WTC11 (cell line): ENCODE results near the gene SLC44A2. TPM values are rescaled to one million over a fixed set of nuclear protein-coding genes. Genes with fewer than 3 reads are reported as not detected.

Experiments
- ATAC-seq: fragments of 200-7000 bp; cut with Tn5 transposase; 2 replicates; pipeline ENCODE4 v1.10.0; 2021; ENCODE audit warnings: mild to moderate bottlenecking, moderate library complexity
- CTCF ChIA-PET: fragments of 300-600 bp; sonication (Branson Sonifier 250); formaldehyde crosslinking; loops from one replicate; lab custom pipeline; 2021; ENCODE audit warnings: antibody characterized with exemption; lab: Charles Lee
- POLR2A ChIA-PET: fragments of 350-600 bp; sonication (Branson Sonifier 250); formaldehyde crosslinking; loops from one replicate; lab custom pipeline; 2021; ENCODE audit warnings: antibody characterized with exemption; lab: Charles Lee
- DNase-seq: peaks from one replicate; pipeline ENCODE4 v3.0.0; 2021; ENCODE audit warnings: low spot score
- H3K27ac Mint-ChIP-seq: 2 replicates; pipeline ENCODE4 v1.8.0; 2021; ENCODE audit warnings: mixed read lengths
- H3K27me3 Mint-ChIP-seq: 2 replicates; pipeline ENCODE4 v1.8.0; 2021; ENCODE audit warnings: low read depth, mild to moderate bottlenecking, moderate library complexity, mixed read lengths
- H3K36me3 Mint-ChIP-seq: 2 replicates; pipeline ENCODE4 v1.8.0; 2021; ENCODE audit warnings: mixed read lengths
- H3K4me1 Mint-ChIP-seq: 2 replicates; pipeline ENCODE4 v1.8.0; 2022; ENCODE audit warnings: mixed read lengths
- H3K4me3 Mint-ChIP-seq: 2 replicates; pipeline ENCODE4 v1.8.0; 2021; ENCODE audit warnings: mild to moderate bottlenecking, moderate library complexity, mixed read lengths
- H3K9me3 Mint-ChIP-seq: 2 replicates; pipeline ENCODE4 v1.8.0; 2021; ENCODE audit warnings: mixed read lengths
- ARID4B ChIP-seq: sonication (generic); formaldehyde crosslinking; IDR thresholded peaks from 2 replicates; pipeline ENCODE4 v1.8.0; 2023; ENCODE audit warnings: missing genetic modification reagents, mild to moderate bottlenecking, borderline replicate concordance
- CREM ChIP-seq: sonication (generic); formaldehyde crosslinking; IDR thresholded peaks from 2 replicates; pipeline ENCODE4 v1.8.1; 2022; ENCODE audit warnings: mild to moderate bottlenecking, missing genetic modification reagents, moderate library complexity
- E2F4 ChIP-seq: sonication (generic); formaldehyde crosslinking; IDR thresholded peaks from 2 replicates; pipeline ENCODE4 v1.8.1; 2022; ENCODE audit warnings: low read depth, mild to moderate bottlenecking, moderate library complexity, missing genetic modification reagents, borderline replicate concordance
- E2F5 ChIP-seq: sonication (generic); formaldehyde crosslinking; IDR thresholded peaks from 2 replicates; pipeline ENCODE4 v1.8.1; 2022; ENCODE audit warnings: mild to moderate bottlenecking, moderate library complexity, missing genetic modification reagents
- ELF4 ChIP-seq: sonication (generic); formaldehyde crosslinking; IDR thresholded peaks from 2 replicates; pipeline ENCODE4 v1.8.1; 2022; ENCODE audit warnings: low read depth, mild to moderate bottlenecking, moderate library complexity, missing genetic modification reagents
- ESRRA ChIP-seq: sonication (generic); formaldehyde crosslinking; IDR thresholded peaks from 2 replicates; pipeline ENCODE4 v1.8.1; 2022; ENCODE audit warnings: mild to moderate bottlenecking, missing genetic modification reagents, borderline replicate concordance
- ETV6 ChIP-seq: sonication (generic); formaldehyde crosslinking; IDR thresholded peaks from 2 replicates; pipeline ENCODE4 v1.8.1; 2022; ENCODE audit warnings: mild to moderate bottlenecking, missing genetic modification reagents
- GTF2I ChIP-seq: fragments of 250-450 bp; sonication (Bioruptor Pico); conservative IDR thresholded peaks from 2 replicates; pipeline ENCODE4 v1.4.0; 2021; ENCODE audit warnings: mild to moderate bottlenecking
- JAZF1 ChIP-seq: fragments of 250-450 bp; sonication (Bioruptor Pico); IDR thresholded peaks from 2 replicates; pipeline ENCODE4 v1.9.0; 2021; ENCODE audit warnings: moderate library complexity, mild to moderate bottlenecking, inconsistent platforms
- MXD4 ChIP-seq: fragments of 250-450 bp; sonication (Bioruptor Pico); IDR thresholded peaks from 2 replicates; pipeline ENCODE4 v1.8.0; 2021; ENCODE audit warnings: mild to moderate bottlenecking, moderate library complexity, borderline replicate concordance
- MYBL2 ChIP-seq: sonication (generic); formaldehyde crosslinking; IDR thresholded peaks from 2 replicates; pipeline ENCODE4 v1.8.1; 2023; ENCODE audit warnings: mild to moderate bottlenecking, moderate library complexity, missing genetic modification reagents
- USF1 ChIP-seq: sonication (generic); formaldehyde crosslinking; IDR thresholded peaks from 2 replicates; pipeline ENCODE4 v1.8.0; 2022; ENCODE audit warnings: mild to moderate bottlenecking, missing genetic modification reagents
- ZMAT4 ChIP-seq: fragments of 250-450 bp; sonication (Bioruptor Pico); IDR thresholded peaks from 2 replicates; pipeline ENCODE4 v1.9.0; 2021; ENCODE audit warnings: mild to moderate bottlenecking
- ZNF281 ChIP-seq: sonication (generic); formaldehyde crosslinking; IDR thresholded peaks from 2 replicates; pipeline ENCODE4 v1.8.0; 2023; ENCODE audit warnings: mild to moderate bottlenecking, missing genetic modification reagents
- total RNA-seq: library from RNA; stranded (reverse); gene quantifications from 3 replicates; pipeline ENCODE4 v1.2.3, GENCODE V29; 2021
- TF ChIP-seq, protein P1 (sequence below): sonication (generic); formaldehyde crosslinking; IDR thresholded peaks from 2 replicates; pipeline ENCODE4 v1.8.1; 2023; ENCODE audit warnings: mild to moderate bottlenecking, missing genetic modification reagents, moderate library complexity
- TF ChIP-seq, protein P2 (sequence below): sonication (generic); formaldehyde crosslinking; conservative IDR thresholded peaks from 2 replicates; pipeline ENCODE4 v1.8.1; 2022; ENCODE audit warnings: mild to moderate bottlenecking, missing genetic modification reagents
- TF ChIP-seq, protein P3 (sequence below): sonication (generic); formaldehyde crosslinking; IDR thresholded peaks from 2 replicates; pipeline ENCODE4 v1.8.0; 2022; ENCODE audit warnings: missing genetic modification reagents
- TF ChIP-seq, protein P4 (sequence below): sonication (generic); formaldehyde crosslinking; conservative IDR thresholded peaks from 2 replicates; pipeline ENCODE4 v1.8.1; 2023; ENCODE audit warnings: mild to moderate bottlenecking, low read depth, missing genetic modification reagents, moderate library complexity

The SLC44A2 gene
- total RNA-seq, 1 experiment from 2014 or later, result 109 TPM

DNA sequence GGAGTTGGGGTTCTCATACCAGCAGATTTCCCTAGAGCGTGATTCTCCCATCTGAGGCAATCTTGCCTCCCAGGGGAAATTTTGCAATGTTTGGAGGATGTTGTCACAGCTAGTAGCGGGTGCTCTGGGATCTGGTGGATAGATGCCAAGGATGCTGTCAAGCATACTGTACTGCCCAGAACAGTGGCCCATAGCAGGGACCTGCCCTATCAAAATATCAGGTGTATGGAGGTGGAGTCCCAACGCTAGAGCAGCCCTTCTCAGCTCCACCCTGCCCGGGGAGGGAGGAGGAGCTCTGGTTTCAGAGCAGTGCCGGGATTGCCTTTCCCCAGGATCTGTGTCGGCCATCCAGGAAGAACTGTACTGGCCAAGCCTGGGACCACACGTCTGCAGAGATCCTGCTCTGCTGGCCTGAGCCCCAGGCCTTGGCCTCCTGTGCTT lies 65.0 kb downstream of the SLC44A2 start:
- DNase-seq (no peak), ATAC-seq (no peak)
- ChIA-PET POLR2A (no interaction called here), CTCF (interaction anchor here (2.5 to 2.8 kb wide), 2 partner anchors 10 to 46 kb away, joined by 10 to 11 read pairs; no protein-coding TSS in a partner anchor)
- Mint-ChIP-seq H3K27ac (peak overlapping the region; percentile 19; the same call in 1 of the 2 replicates), H3K27me3 (no peaks in the 10 kb centered on the region), H3K9me3 (no peaks in the 10 kb centered on the region), H3K4me3 (no peak overlapping the region), H3K36me3 (peaks cover 57% of the 10 kb centered on the region)
- TF ChIP-seq, protein P1, sequence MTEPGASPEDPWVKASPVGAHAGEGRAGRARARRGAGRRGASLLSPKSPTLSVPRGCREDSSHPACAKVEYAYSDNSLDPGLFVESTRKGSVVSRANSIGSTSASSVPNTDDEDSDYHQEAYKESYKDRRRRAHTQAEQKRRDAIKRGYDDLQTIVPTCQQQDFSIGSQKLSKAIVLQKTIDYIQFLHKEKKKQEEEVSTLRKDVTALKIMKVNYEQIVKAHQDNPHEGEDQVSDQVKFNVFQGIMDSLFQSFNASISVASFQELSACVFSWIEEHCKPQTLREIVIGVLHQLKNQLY, result no peak
- no peak for TF ChIP-seq ARID4B (CRISPR knock-in tag)
- TF ChIP-seq E2F5 (CRISPR knock-in tag), result no peak
- no peak for TF ChIP-seq CREM
- no peak for TF ChIP-seq USF1 (CRISPR knock-in tag)
- no peak for TF ChIP-seq E2F4 (CRISPR knock-in tag)
- TF ChIP-seq ESRRA (CRISPR knock-in tag), result no peak
- no peak for TF ChIP-seq MYBL2
- no peak for TF ChIP-seq ETV6 (CRISPR knock-in tag)
- no peak for TF ChIP-seq ZNF281 (CRISPR knock-in tag)
- TF ChIP-seq, protein P2, sequence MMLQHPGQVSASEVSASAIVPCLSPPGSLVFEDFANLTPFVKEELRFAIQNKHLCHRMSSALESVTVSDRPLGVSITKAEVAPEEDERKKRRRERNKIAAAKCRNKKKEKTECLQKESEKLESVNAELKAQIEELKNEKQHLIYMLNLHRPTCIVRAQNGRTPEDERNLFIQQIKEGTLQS (CRISPR knock-in tag), result no peak
- TF ChIP-seq GTF2I (CRISPR knock-in tag), result no peak
- TF ChIP-seq MXD4, result no peak
- TF ChIP-seq, protein P3, sequence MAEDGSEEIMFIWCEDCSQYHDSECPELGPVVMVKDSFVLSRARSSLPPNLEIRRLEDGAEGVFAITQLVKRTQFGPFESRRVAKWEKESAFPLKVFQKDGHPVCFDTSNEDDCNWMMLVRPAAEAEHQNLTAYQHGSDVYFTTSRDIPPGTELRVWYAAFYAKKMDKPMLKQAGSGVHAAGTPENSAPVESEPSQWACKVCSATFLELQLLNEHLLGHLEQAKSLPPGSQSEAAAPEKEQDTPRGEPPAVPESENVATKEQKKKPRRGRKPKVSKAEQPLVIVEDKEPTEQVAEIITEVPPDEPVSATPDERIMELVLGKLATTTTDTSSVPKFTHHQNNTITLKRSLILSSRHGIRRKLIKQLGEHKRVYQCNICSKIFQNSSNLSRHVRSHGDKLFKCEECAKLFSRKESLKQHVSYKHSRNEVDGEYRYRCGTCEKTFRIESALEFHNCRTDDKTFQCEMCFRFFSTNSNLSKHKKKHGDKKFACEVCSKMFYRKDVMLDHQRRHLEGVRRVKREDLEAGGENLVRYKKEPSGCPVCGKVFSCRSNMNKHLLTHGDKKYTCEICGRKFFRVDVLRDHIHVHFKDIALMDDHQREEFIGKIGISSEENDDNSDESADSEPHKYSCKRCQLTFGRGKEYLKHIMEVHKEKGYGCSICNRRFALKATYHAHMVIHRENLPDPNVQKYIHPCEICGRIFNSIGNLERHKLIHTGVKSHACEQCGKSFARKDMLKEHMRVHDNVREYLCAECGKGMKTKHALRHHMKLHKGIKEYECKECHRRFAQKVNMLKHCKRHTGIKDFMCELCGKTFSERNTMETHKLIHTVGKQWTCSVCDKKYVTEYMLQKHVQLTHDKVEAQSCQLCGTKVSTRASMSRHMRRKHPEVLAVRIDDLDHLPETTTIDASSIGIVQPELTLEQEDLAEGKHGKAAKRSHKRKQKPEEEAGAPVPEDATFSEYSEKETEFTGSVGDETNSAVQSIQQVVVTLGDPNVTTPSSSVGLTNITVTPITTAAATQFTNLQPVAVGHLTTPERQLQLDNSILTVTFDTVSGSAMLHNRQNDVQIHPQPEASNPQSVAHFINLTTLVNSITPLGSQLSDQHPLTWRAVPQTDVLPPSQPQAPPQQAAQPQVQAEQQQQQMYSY (CRISPR knock-in tag), result no peak
- no peak for TF ChIP-seq ELF4
- TF ChIP-seq, protein P4, sequence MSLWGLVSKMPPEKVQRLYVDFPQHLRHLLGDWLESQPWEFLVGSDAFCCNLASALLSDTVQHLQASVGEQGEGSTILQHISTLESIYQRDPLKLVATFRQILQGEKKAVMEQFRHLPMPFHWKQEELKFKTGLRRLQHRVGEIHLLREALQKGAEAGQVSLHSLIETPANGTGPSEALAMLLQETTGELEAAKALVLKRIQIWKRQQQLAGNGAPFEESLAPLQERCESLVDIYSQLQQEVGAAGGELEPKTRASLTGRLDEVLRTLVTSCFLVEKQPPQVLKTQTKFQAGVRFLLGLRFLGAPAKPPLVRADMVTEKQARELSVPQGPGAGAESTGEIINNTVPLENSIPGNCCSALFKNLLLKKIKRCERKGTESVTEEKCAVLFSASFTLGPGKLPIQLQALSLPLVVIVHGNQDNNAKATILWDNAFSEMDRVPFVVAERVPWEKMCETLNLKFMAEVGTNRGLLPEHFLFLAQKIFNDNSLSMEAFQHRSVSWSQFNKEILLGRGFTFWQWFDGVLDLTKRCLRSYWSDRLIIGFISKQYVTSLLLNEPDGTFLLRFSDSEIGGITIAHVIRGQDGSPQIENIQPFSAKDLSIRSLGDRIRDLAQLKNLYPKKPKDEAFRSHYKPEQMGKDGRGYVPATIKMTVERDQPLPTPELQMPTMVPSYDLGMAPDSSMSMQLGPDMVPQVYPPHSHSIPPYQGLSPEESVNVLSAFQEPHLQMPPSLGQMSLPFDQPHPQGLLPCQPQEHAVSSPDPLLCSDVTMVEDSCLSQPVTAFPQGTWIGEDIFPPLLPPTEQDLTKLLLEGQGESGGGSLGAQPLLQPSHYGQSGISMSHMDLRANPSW, result no peak
- no peak for TF ChIP-seq JAZF1 (CRISPR knock-in tag)
- TF ChIP-seq ZMAT4 (CRISPR knock-in tag), result no peak
- TF ChIP-seq, all 79 proteins: peak for 0
- peaks cover 16% of the 10 kb centered on the region for H3K4me1 Mint-ChIP-seq
